HG02884 (cell line): Measurements from ENCODE around the gene XXYLT1.

Experiments
- ATAC-seq: cut with Tn5 transposase; IDR thresholded peaks from one replicate; pipeline ENCODE4 v1.9.1; 2021; ENCODE audit warnings: mild to moderate bottlenecking, moderate library complexity; ENCODE audit not compliant: unreplicated experiment

The XXYLT1 gene

DNA sequence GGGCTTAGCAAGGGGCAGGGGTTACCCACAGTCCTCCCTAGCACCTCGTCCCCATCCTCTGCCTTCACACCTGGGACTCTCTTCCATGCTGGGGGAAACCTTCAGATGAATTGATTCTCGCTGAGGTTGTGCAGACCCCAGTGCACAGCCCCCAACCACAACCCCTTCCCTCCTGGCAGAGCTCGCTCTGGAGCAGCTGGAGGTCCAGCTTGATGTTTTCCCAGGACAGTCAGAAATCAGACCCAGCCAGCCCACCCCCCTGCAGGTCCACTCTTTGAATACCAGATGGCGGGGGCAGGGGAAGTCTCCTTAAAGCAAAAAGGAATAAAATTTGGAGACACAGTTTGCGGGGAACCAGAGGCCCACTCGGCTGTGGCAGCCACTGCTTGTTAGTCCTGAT, 234.4 kb downstream of the XXYLT1 start:
- ATAC-seq = no peak

- no peak for ATAC-seq
Measured at GRCh38 chr3:195036203-195036505, 234.8 kb downstream of the XXYLT1 start.

DNA sequence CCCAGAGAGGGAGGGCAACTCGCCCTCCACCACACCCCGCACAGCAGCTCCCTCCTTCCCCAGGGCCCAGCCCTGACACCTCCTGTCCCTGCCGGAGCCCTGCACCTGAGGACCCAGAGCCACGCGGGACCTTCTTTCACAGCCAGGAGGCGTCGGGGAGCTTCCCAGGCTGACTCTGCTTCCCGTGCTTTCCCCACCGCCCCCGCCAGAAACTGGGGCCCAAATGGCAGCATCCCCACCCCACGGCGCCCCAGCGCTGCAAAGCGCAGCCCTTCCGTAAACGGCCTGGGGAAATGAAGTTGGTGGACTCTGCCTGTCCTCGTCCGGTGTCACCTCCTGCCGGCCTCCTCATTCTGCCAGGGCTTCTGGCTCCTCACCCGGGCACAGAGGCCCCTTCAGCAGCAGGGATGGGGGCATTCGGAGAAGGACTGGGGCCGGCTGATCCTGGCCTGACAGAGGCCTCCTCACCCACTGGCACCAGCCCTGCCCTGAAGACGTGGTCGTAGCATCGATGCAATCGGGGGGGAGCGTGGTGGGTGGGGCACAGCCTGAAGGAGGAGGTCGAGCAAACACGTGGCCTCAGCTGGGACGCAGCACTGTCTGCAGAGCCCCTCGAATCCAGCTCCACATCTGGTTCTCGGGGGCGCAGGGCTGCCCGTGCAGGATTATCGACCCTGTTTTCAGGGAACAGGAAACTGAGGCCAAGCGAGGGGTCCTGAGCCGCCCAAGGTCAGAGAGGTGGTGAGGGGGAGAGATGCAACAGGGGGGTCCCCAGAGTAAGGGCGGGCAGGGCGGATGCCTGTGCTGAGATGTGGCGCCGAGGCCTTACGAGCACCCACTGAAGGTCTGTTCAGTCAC, 235.4 kb downstream of the XXYLT1 start:
- no peak for ATAC-seq

- ATAC-seq = no peak
Measured at GRCh38 chr3:195034541-195034940, 236.4 kb downstream of the XXYLT1 start.

- ATAC-seq = no peak
Measured at GRCh38 chr3:195034101-195034500, 236.9 kb downstream of the XXYLT1 start.

- ATAC-seq = no peak
Measured at GRCh38 chr3:195033531-195034091, 237.3 kb downstream of the XXYLT1 start.

GRCh38 chr3:195032955-195033354, 238.0 kb downstream of the XXYLT1 start:
- no peak for ATAC-seq

- ATAC-seq = no peak
Measured at GRCh38 chr3:195032106-195032759, 238.7 kb downstream of the XXYLT1 start.

GRCh38 chr3:195031574-195032003, 239.4 kb downstream of the XXYLT1 start:
- ATAC-seq = no peak

DNA sequence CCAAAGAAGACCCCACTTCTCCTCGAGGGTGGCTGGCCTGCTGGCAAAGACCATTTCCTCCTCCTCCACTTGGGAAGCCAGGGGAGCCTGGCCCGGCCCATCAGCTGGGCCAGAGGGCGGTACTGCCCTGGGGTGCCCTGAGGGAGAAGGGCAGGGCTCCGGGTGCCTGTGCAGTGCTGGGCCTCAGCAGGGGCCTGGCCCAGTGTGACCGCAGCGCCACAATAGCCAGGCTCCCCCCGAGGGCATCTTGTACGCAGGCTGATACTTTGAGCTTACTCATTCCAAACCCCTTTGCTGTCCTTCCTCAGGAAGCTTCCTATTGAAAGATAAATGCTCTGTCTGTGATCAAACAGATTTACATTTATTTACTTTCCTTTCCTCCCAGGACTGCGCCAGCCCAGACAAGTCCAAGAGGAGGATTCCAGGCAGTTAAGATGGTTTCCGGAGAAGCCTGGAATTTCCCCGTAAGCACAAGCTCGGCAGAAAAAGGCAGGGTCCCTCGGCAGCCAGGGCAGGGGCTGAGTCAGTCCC, 240.1 kb downstream of the XXYLT1 start:
- no peak for ATAC-seq

DNA sequence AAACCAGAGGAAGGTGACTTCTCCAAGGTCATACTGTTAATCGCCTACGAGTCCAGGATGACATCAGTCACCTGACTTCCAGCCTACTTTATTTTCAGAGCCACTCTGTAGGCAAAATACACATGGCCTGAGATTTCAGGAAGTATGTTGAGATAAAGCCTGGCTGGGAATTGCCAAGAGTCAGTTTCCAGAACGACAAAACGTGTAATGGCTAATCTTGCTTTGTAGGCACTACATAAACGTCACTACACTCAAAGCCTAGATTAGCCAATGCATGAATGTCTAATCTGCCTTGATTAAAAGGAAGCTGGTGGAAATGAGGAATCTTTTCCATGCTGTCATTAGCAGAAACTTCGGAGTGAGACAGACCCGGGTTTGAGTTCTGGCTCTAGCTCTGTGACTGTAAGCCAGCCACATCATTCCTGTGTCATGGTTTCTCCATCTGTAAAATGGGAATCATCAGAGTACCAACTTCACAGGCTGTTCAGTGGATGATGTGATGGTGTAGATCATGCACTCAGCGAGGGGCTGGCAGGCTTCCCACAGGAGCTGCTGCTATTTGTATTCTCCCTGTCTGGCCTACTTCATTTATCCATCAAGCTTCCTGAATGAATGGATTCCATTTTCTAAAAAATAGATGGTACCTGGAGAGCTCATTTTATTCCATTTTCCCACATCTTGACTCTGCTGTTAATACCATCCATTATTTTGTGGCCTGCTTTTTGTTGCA, 241.9 kb downstream of the XXYLT1 start:
- ATAC-seq = no peak

GRCh38 chr3:195025884-195026200, 245.1 kb downstream of the XXYLT1 start:
- ATAC-seq = no peak

GRCh38 chr3:195025056-195025883, 245.7 kb downstream of the XXYLT1 start:
- ATAC-seq = no peak

DNA sequence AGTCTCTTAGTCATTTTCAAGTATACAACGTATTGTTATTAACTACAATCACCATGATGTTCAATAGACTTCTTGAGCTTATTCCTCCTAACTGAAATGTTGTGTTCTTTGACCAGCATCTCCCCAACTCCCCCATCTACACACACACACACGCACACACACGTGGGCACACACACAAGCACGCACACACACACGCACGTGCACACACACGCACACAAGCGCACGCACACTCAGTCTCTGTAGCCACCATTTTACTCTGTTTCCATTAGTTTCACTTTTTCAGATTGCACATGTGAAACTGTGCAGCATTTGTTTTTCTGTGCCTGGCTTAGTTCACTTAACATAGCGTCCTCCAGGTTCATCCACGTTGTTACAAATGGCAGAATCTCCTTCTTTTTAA, 247.0 kb downstream of the XXYLT1 start:
- no peak for ATAC-seq

- ATAC-seq = no peak
Measured at GRCh38 chr3:195023576-195023975, 247.4 kb downstream of the XXYLT1 start.

- no peak for ATAC-seq
Measured at GRCh38 chr3:195021692-195022091, 249.3 kb downstream of the XXYLT1 start.

GRCh38 chr3:195020921-195021320, 250.0 kb downstream of the XXYLT1 start:
- ATAC-seq = no peak

GRCh38 chr3:195020185-195020584, 250.8 kb downstream of the XXYLT1 start:
- ATAC-seq = no peak

- ATAC-seq = no peak
Measured at GRCh38 chr3:195019335-195019734, 251.6 kb downstream of the XXYLT1 start.
